ENCODE measurements around the gene ZNF564.

Gene ZNF564

GRCh38 chr19:12485571-12485970, 65.7 kb downstream of the ZNF564 start:
- Histone ChIP-seq H3K36me3 (peaks cover 0 to 11% (median 9%) of the 10 kb centered on the region in 11 experiments; a peak in 11 of 22 replicates), H3K9ac (peak overlapping the region in 4 of 11 experiments; percentile 84 to 87 (median 86); a peak in 5 of 22 replicates), H3K27ac (peak overlapping the region in 3 of 11 experiments; percentile 69 to 75 (median 74); a peak in 1 of 22 replicates), H3K4me1 (peaks cover 27 to 44% (median 40%) of the 10 kb centered on the region in 10 experiments), H3K4me2 (peak overlapping the region; percentile 75 to 96 (median 92)), H3K4me3 (peak overlapping the region in 9 of 10 experiments; percentile 84 to 96 (median 90); a peak in 12 of 20 replicates), H4K20me1 (peaks cover 0 to 21% (median 5%) of the 10 kb centered on the region in 11 experiments; a peak in 6 of 22 replicates), H3K27me3 (no peaks in the 10 kb centered on the region), H3K9me3 (replicated peaks in 1 of 11) (peaks cover 12 to 29% (median 18%) of the 10 kb centered on the region in 11 experiments)
- no peak for TF ChIP-seq Cebpa-rat (IDR thresholded peaks at IDR 0.05)

DNA sequence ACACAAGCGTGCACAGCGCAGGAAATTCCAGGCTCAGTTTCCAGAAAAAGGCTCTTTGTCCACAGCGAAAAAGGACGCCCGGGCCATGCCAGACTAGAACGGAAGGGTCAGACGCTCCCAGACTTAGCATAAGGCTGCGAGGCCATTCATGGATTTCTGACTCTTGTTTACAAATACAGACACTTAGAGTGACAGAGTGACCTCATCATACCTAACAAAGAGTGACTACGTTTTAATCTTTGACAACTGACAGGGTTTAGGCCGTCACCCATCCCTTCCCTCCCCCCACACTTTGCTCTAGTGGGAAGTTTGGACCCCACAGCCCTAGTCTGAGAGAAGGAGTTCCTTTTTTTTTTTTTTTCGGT, 66.2 kb downstream of the ZNF564 start:
- no peak for TF ChIP-seq Cebpa-rat (IDR thresholded peaks at IDR 0.05)
- peak overlapping the region; percentile 80 to 89 (median 86) for H3K9ac ChIP-seq
- peaks cover 0 to 21% (median 5%) of the 10 kb centered on the region in 11 experiments; a peak in 6 of 22 replicates for H4K20me1 ChIP-seq
- no peaks in the 10 kb centered on the region for H3K27me3 ChIP-seq
- peaks cover 0 to 16% (median 12%) of the 10 kb centered on the region in 11 experiments; a peak in 16 of 22 replicates for H3K36me3 ChIP-seq
- peaks cover 17 to 33% (median 22%) of the 10 kb centered on the region in 11 experiments for H3K9me3 ChIP-seq (replicated peaks in 1 of 11)
- H3K27ac ChIP-seq: peak overlapping the region in 9 of 11 experiments; percentile 57 to 80 (median 72); a peak in 17 of 22 replicates
- H3K4me1 ChIP-seq: peaks cover 27 to 44% (median 40%) of the 10 kb centered on the region in 10 experiments
- H3K4me3 ChIP-seq: peak overlapping the region; percentile 84 to 96 (median 90)
- peak overlapping the region; percentile 75 to 96 (median 92) for H3K4me2 ChIP-seq

GRCh38 chr19:12484371-12485051, 66.8 kb downstream of the ZNF564 start, which contains the start of gene ZNF709:
ZNF709 (minus strand) TSS chr19:12484816; CDS start chr19:12484657, 159 bp downstream.
- H4K20me1 ChIP-seq: peaks cover 0 to 21% (median 5%) of the 10 kb centered on the region in 11 experiments; a peak in 6 of 22 replicates
- peaks cover 22 to 39% (median 27%) of the 10 kb centered on the region in 11 experiments for H3K9me3 ChIP-seq (replicated peaks in 1 of 11)
- peak within 1 kb of the TSS; percentile 65 to 84 (median 74) for H3K27ac ChIP-seq
- peaks cover 4 to 21% (median 17%) of the 10 kb centered on the region in 11 experiments; a peak in 19 of 22 replicates for H3K36me3 ChIP-seq
- H3K4me3 ChIP-seq: peak within 1 kb of the TSS; percentile 84 to 96 (median 90)
- peak within 1 kb of the TSS; percentile 88 to 96 (median 92) for H3K4me2 ChIP-seq
- peaks cover 27 to 44% (median 40%) of the 10 kb centered on the region in 10 experiments for H3K4me1 ChIP-seq
- no peak for TF ChIP-seq Cebpa-rat (IDR thresholded peaks at IDR 0.05)
- H3K27me3 ChIP-seq: no peaks in the 10 kb centered on the region
- H3K9ac ChIP-seq: peak within 1 kb of the TSS; percentile 80 to 89 (median 86)

GRCh38 chr19:12484011-12484370, 67.3 kb downstream of the ZNF564 start:
- H3K9ac ChIP-seq: peak overlapping the region; percentile 80 to 89 (median 86)
- H3K4me1 ChIP-seq: peaks cover 27 to 44% (median 40%) of the 10 kb centered on the region in 10 experiments
- H3K36me3 ChIP-seq: peaks cover 7 to 26% (median 22%) of the 10 kb centered on the region in 11 experiments; a peak in 20 of 22 replicates
- H3K4me2 ChIP-seq: peak overlapping the region; percentile 88 to 96 (median 92)
- H4K20me1 ChIP-seq: peaks cover 0 to 21% (median 5%) of the 10 kb centered on the region in 11 experiments; a peak in 6 of 22 replicates
- H3K9me3 ChIP-seq (replicated peaks in 1 of 11): peaks cover 25 to 44% (median 32%) of the 10 kb centered on the region in 11 experiments
- H3K27me3 ChIP-seq: no peaks in the 10 kb centered on the region
- H3K4me3 ChIP-seq: peak overlapping the region; percentile 84 to 96 (median 90)
- TF ChIP-seq Cebpa-rat (IDR thresholded peaks at IDR 0.05): no peak
- H3K27ac ChIP-seq: peak overlapping the region; percentile 65 to 84 (median 74)

GRCh38 chr19:12482509-12482886, 68.8 kb downstream of the ZNF564 start:
- H3K27me3 ChIP-seq: no peaks in the 10 kb centered on the region
- H3K9me3 ChIP-seq (replicated peaks in 1 of 11): peaks cover 40 to 48% (median 42%) of the 10 kb centered on the region in 11 experiments
- H3K9ac ChIP-seq: peak overlapping the region in 6 of 11 experiments; percentile 13 to 55 (median 47); a peak in 10 of 22 replicates
- H3K27ac ChIP-seq: peak overlapping the region in 7 of 11 experiments; percentile 2 to 66 (median 55); a peak in 12 of 22 replicates
- H3K4me2 ChIP-seq: peak overlapping the region; percentile 88 to 96 (median 92)
- peak overlapping the region in 7 of 10 experiments; percentile 14 to 89 (median 36); a peak in 10 of 20 replicates for H3K4me3 ChIP-seq
- H3K36me3 ChIP-seq: peaks cover 21 to 40% (median 37%) of the 10 kb centered on the region in 11 experiments
- H4K20me1 ChIP-seq: peaks cover 0 to 28% (median 5%) of the 10 kb centered on the region in 11 experiments; a peak in 6 of 22 replicates
- H3K4me1 ChIP-seq: peaks cover 27 to 44% (median 40%) of the 10 kb centered on the region in 10 experiments
- TF ChIP-seq Cebpa-rat (IDR thresholded peaks at IDR 0.05): no peak

GRCh38 chr19:12481781-12482508, 69.3 kb downstream of the ZNF564 start:
- peaks cover 0 to 28% (median 5%) of the 10 kb centered on the region in 11 experiments; a peak in 6 of 22 replicates for H4K20me1 ChIP-seq
- peak overlapping the region; percentile 88 to 96 (median 92) for H3K4me2 ChIP-seq
- H3K9me3 ChIP-seq (replicated peaks in 1 of 11): peaks cover 45 to 54% (median 48%) of the 10 kb centered on the region in 11 experiments
- H3K36me3 ChIP-seq: peaks cover 22 to 46% (median 41%) of the 10 kb centered on the region in 11 experiments
- H3K4me1 ChIP-seq: peaks cover 27 to 44% (median 40%) of the 10 kb centered on the region in 10 experiments
- no peaks in the 10 kb centered on the region for H3K27me3 ChIP-seq
- TF ChIP-seq Cebpa-rat (IDR thresholded peaks at IDR 0.05): no peak
- peak overlapping the region in 7 of 11 experiments; percentile 2 to 66 (median 55); a peak in 12 of 22 replicates for H3K27ac ChIP-seq
- H3K9ac ChIP-seq: peak overlapping the region in 6 of 11 experiments; percentile 13 to 55 (median 46); a peak in 10 of 22 replicates
- peak overlapping the region in 6 of 10 experiments; percentile 31 to 89 (median 42); a peak in 9 of 20 replicates for H3K4me3 ChIP-seq

DNA sequence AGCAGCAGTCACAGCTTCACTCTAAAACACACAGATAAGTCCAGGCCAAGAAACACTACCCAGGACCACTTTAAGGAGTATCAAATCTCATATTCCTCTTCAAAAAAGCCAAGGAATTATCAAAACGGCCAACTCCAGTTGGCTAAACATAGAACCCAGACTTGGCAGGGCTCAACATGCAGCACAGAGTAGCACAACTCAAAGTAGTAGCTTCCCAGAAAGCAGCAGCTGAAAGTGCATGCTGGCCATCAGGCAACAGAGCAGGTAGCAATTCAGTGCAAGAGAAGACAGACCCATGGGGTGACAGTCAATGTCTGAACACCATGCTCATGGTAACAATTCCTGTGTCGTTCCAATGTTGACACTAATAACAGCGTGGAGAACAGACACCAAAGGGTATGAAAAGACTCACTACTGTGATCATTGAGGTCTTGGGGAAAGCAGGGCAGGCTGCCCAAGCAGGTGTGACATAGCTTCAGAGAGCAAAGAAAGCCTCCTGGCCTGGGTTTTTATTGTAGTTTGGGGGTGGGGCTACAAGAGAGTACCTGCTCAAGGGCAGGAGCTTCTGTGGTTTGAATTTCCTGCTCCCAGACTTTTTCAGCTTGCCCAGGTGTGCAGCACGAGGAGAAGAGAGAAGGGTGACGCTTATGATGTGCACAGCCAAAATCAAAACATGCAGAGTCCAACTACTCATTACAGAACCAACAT, 72.9 kb downstream of the ZNF564 start:
- Histone ChIP-seq H3K27ac (no peak overlapping the region), H4K20me1 (peaks cover 0 to 19% (median 5%) of the 10 kb centered on the region in 11 experiments; a peak in 6 of 22 replicates), H3K4me1 (peaks cover 14 to 24% (median 22%) of the 10 kb centered on the region in 10 experiments), H3K4me2 (no peak overlapping the region), H3K9ac (no peak overlapping the region), H3K36me3 (peaks cover 39 to 81% (median 71%) of the 10 kb centered on the region in 11 experiments), H3K27me3 (no peaks in the 10 kb centered on the region), H3K4me3 (no peak overlapping the region), H3K9me3 (replicated peaks in 1 of 11) (peaks cover 81 to 89% (median 83%) of the 10 kb centered on the region in 11 experiments)
- TF ChIP-seq Cebpa-rat (IDR thresholded peaks at IDR 0.05): no peak
